ENCODE measurements around the gene WHRN.

The WHRN gene

GRCh38 chr9:114374936-114375335 lies 130.3 kb downstream of the WHRN start:
- FAIRE-seq = no peak

- no peak for FAIRE-seq
Observed at GRCh38 chr9:114373960-114374730, 131.1 kb downstream of the WHRN start.

GRCh38 chr9:114372921-114373448 lies 132.3 kb downstream of the WHRN start:
- no peak for FAIRE-seq

GRCh38 chr9:114371973-114372917 lies 133.0 kb downstream of the WHRN start:
- FAIRE-seq = no peak

- no peak for FAIRE-seq
Observed at GRCh38 chr9:114371343-114371944, 133.8 kb downstream of the WHRN start.

- FAIRE-seq = no peak
Observed at GRCh38 chr9:114370968-114371320, 134.3 kb downstream of the WHRN start.

- FAIRE-seq = no peak
Observed at GRCh38 chr9:114370251-114370967, 134.9 kb downstream of the WHRN start.

GRCh38 chr9:114369216-114370130 lies 135.8 kb downstream of the WHRN start:
- FAIRE-seq = no peak

- FAIRE-seq = no peak
Observed at GRCh38 chr9:114367772-114368569, 137.3 kb downstream of the WHRN start.

- no peak for FAIRE-seq
Observed at GRCh38 chr9:114367366-114367765, 137.9 kb downstream of the WHRN start.

- FAIRE-seq = no peak
Observed at GRCh38 chr9:114366334-114367128, 138.7 kb downstream of the WHRN start.

GRCh38 chr9:114365194-114365593 lies 140.1 kb downstream of the WHRN start:
- FAIRE-seq = no peak

- FAIRE-seq = no peak
Observed at GRCh38 chr9:114364134-114365041, 140.9 kb downstream of the WHRN start.

GRCh38 chr9:114363424-114363823 lies 141.8 kb downstream of the WHRN start:
- FAIRE-seq = no peak

- no peak for FAIRE-seq
Observed at GRCh38 chr9:114362394-114362793, 142.9 kb downstream of the WHRN start.

- FAIRE-seq = no peak
Observed at GRCh38 chr9:114361542-114361941, 143.7 kb downstream of the WHRN start.

- FAIRE-seq = no peak
Observed at GRCh38 chr9:114359801-114360200, 145.5 kb downstream of the WHRN start.

- no peak for FAIRE-seq
Observed at GRCh38 chr9:114357911-114358328, 147.4 kb downstream of the WHRN start.

GRCh38 chr9:114357360-114357759 lies 147.9 kb downstream of the WHRN start:
- no peak for FAIRE-seq
